Ishikawa (cell line): ENCODE measurements around the gene PCDH19.

ENCODE experiments used
- CEBPB ChIP-seq: IDR thresholded peaks from 2 replicates; pipeline ENCODE4 v1.6.1; 2012
- EP300 ChIP-seq: IDR thresholded peaks from 2 replicates; pipeline ENCODE4 v1.6.1; 2012; ENCODE audit warnings: borderline replicate concordance
- FOXM1 ChIP-seq: IDR thresholded peaks from 2 replicates; pipeline ENCODE4 v1.6.1; 2012; ENCODE audit warnings: low read depth, borderline replicate concordance
- MAX ChIP-seq: IDR thresholded peaks from 2 replicates; pipeline ENCODE4 v1.6.1; 2012
- TAF1 ChIP-seq: IDR thresholded peaks from 2 replicates; pipeline ENCODE4 v1.6.1; 2012; ENCODE audit warnings: low read depth, mild to moderate bottlenecking
- TCF12 ChIP-seq: IDR thresholded peaks from 2 replicates; pipeline ENCODE4 v1.6.1; 2012; ENCODE audit warnings: low read depth
- TEAD4 ChIP-seq: IDR thresholded peaks from 2 replicates; pipeline ENCODE4 v1.6.1; 2012
- YY1 ChIP-seq: IDR thresholded peaks from 2 replicates; pipeline ENCODE4 v1.6.1; 2012; ENCODE audit warnings: low read depth
- TF ChIP-seq, protein P1 (sequence below): IDR thresholded peaks from 2 replicates; pipeline ENCODE4 v1.6.1; 2012

GRCh38 chrX:100377826-100378225, 32.2 kb downstream of the PCDH19 start:
- TF ChIP-seq TEAD4 = no peak
- TF ChIP-seq EP300 = no peak
- no peak for TF ChIP-seq TAF1
- no peak for TF ChIP-seq CEBPB
- TF ChIP-seq TCF12 = no peak
- TF ChIP-seq, protein P1, sequence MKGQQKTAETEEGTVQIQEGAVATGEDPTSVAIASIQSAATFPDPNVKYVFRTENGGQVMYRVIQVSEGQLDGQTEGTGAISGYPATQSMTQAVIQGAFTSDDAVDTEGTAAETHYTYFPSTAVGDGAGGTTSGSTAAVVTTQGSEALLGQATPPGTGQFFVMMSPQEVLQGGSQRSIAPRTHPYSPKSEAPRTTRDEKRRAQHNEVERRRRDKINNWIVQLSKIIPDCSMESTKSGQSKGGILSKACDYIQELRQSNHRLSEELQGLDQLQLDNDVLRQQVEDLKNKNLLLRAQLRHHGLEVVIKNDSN = no peak
- no peak for TF ChIP-seq YY1
- no peak for TF ChIP-seq FOXM1
- no peak for TF ChIP-seq MAX
